HG02588 (cell line): Measurements from ENCODE around the gene F5.
"Not testable (repeated sequence)": the region's sequence is repeated elsewhere in the genome, so short reads cannot be mapped to it uniquely, and the experiment has no call there.

Experiments used
- ATAC-seq: cut with Tn5 transposase; IDR thresholded peaks from one replicate; pipeline ENCODE4 v1.9.1; 2021; ENCODE audit warnings: mild to moderate bottlenecking, moderate library complexity; ENCODE audit not compliant: unreplicated experiment

Gene F5

GRCh38 chr1:169511316-169512005, 74.8 kb downstream of the F5 start:
- no peak for ATAC-seq

- no peak for ATAC-seq
Measured at GRCh38 chr1:169510060-169510459, 76.2 kb downstream of the F5 start.

- no peak for ATAC-seq
Measured at GRCh38 chr1:169509354-169509753, 76.9 kb downstream of the F5 start.

GRCh38 chr1:169508432-169509338, 77.6 kb downstream of the F5 start:
- no peak for ATAC-seq

GRCh38 chr1:169507413-169507812, 78.9 kb downstream of the F5 start:
- ATAC-seq, result no peak

- ATAC-seq, result not testable (repeated sequence)
Measured at GRCh38 chr1:169503601-169504000, 82.7 kb downstream of the F5 start.

GRCh38 chr1:169499807-169500206, 86.5 kb downstream of the F5 start:
- ATAC-seq, result no peak

GRCh38 chr1:169497317-169497716, 89.0 kb downstream of the F5 start:
- ATAC-seq, result no peak

- no peak for ATAC-seq
Measured at GRCh38 chr1:169495916-169496315, 90.4 kb downstream of the F5 start.

- no peak for ATAC-seq
Measured at GRCh38 chr1:169495046-169495775, 91.1 kb downstream of the F5 start.

GRCh38 chr1:169494343-169494742, 91.9 kb downstream of the F5 start:
- ATAC-seq, result no peak

- ATAC-seq, result no peak
Measured at GRCh38 chr1:169493251-169493650, 93.0 kb downstream of the F5 start.

- ATAC-seq, result peak; percentile 69
Measured at GRCh38 chr1:169491845-169492281, 94.4 kb downstream of the F5 start.

GRCh38 chr1:169488157-169488556, 98.1 kb downstream of the F5 start:
- no peak for ATAC-seq

- ATAC-seq, result no peak
Measured at GRCh38 chr1:169487561-169487960, 98.7 kb downstream of the F5 start.

- no peak for ATAC-seq
Measured at GRCh38 chr1:169487133-169487532, 99.1 kb downstream of the F5 start.

- ATAC-seq, result no peak
Measured at GRCh38 chr1:169486281-169487051, 99.8 kb downstream of the F5 start.

GRCh38 chr1:169485431-169486280, 100.6 kb downstream of the F5 start, which contains the start of gene SLC19A2:
Gene SLC19A2, minus strand, starts transcription at chr1:169485944. Its CDS starts 178 bp downstream, at chr1:169485766.
- ATAC-seq, result peak; percentile 99

- ATAC-seq, result peak; percentile 19
Measured at GRCh38 chr1:169484683-169485430, 101.4 kb downstream of the F5 start.
